DOHH2 (cell line): Measurements from ENCODE around the gene C14orf132.

Experiments
- CTCF ChIP-seq: fragments of 200-600 bp; sonication (generic); IDR thresholded peaks from one replicate; pipeline ENCODE4 v1.5.1; 2014; ENCODE audit warnings: antibody characterized with exemption, mild to moderate bottlenecking, low read depth, low read length; ENCODE audit not compliant: poor library complexity, severe bottlenecking
- EZH2phosphoT487 ChIP-seq: fragments of 200-600 bp; sonication (generic); IDR thresholded peaks from 2 replicates; pipeline ENCODE4 v1.6.1; 2017; ENCODE audit warnings: borderline replicate concordance, mild to moderate bottlenecking, antibody characterized with exemption, low read length, moderate library complexity, mixed read lengths

DNA sequence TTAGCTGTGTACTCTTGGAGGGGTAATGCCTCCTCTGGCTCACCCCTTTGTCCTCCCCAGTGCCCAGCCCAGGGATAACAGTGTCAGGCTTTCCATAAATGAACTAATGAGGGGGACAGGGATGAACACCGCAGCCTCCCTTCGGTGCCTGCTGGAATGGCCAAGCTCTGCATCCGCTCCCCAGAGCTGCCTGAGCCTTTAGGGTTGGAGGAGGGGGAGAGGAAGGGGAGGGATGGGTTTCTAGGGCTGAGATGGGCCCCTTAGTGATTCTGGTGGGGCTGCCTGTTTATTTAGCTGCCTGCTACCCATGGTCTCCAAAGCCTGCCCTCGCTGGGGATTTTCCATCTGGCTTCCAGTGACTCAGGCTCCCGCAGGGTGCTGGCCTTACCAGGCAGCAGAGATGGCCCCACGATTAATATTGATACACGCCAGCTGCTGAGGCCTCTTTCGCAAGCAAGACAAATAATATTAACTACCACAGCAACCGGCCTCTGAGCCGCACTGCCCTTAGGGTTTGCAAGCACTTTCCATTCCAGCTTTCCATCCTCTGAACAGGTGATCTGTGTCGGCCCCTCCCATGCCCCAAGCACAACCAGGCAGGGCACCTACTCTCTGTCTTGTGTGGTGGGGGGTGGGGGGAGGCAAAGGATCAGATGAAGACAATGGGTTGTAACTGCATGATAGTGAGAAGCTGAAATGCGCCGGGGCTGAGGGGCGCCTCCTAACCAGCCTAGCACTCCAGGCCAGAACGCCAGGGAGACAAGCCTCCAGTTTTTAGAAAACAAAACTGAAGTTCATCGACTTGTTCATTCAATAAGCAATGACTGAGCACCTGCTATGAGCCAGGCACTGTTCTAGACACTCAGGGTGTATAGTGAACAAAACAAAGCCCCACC, 56.7 kb downstream of the C14orf132 start:
- TF ChIP-seq CTCF (no peak), EZH2phosphoT487 (no peak)
